Endothelial cell of umbilical vein (primary cell): ENCODE data around the gene RIPK3.

Source experiments
- CTCF ChIP-seq, 2 donors: IDR thresholded peaks; 1 replicate in 1 of 2; 2 replicates in 1 of 2; pipeline ENCODE4 v1.5.1; 2011; ENCODE audit warnings: low read length in 2 of 2, mild to moderate bottlenecking in 2 of 2, moderate library complexity in 2 of 2, control low read depth in 1 of 2, inconsistent platforms in 1 of 2, low read depth in 1 of 2; ENCODE audit not compliant: insufficient read depth in 1 of 2; ENCODE audit errors: extremely low read depth in 1 of 2
- EZH2 ChIP-seq: IDR thresholded peaks from 2 replicates; pipeline ENCODE4 v1.6.1; 2012; ENCODE audit warnings: borderline replicate concordance, low read depth, mild to moderate bottlenecking, moderate library complexity, low read length, inconsistent platforms; ENCODE audit not compliant: severe bottlenecking
- GATA2 ChIP-seq: IDR thresholded peaks from 2 replicates; pipeline ENCODE4 v1.7.0; 2011; ENCODE audit warnings: low read depth, mild to moderate bottlenecking, moderate library complexity, mixed read lengths, low read length; ENCODE audit not compliant: insufficient read length, insufficient read depth
- JUN ChIP-seq: IDR thresholded peaks from 2 replicates; pipeline ENCODE4 v1.6.1; 2011; ENCODE audit warnings: borderline replicate concordance, low read depth; ENCODE audit not compliant: insufficient read length, insufficient read depth
- MAX ChIP-seq: IDR thresholded peaks from 2 replicates; pipeline ENCODE4 v1.6.1; 2011; ENCODE audit not compliant: insufficient read depth, insufficient read length
- MYC ChIP-seq: IDR thresholded peaks from one replicate; pipeline ENCODE4 v1.6.1; 2011; ENCODE audit warnings: mild to moderate bottlenecking, low read depth, low read length
- POLR2A ChIP-seq: IDR thresholded peaks from 2 replicates; pipeline ENCODE4 v1.6.1; 2012; ENCODE audit warnings: low read depth, mild to moderate bottlenecking, control low read depth, low read length
- POLR2AphosphoS5 ChIP-seq: IDR thresholded peaks from 2 replicates; pipeline ENCODE4 v1.6.1; 2012; ENCODE audit warnings: low read depth, mild to moderate bottlenecking, control low read depth, low read length, moderate library complexity; ENCODE audit not compliant: insufficient read depth

- TF ChIP-seq CTCF (IDR thresholded peaks at IDR 0.05; ENCODE audit: extremely low read depth in 1 of 2, insufficient read depth in 1 of 2, low read depth in 1 of 2, low read length in 2 of 2) (no peak), POLR2AphosphoS5 (no peak), GATA2 (no peak), POLR2A (no peak), EZH2 (no peak), JUN (no peak), MAX (no peak), MYC (no peak)
Observed at GRCh38 chr14:24337824-24338175, 2.0 kb downstream of the RIPK3 start.
